SU-DHL-6 (cell line): ENCODE data around the gene COL18A1.

Experiments
- EZH2phosphoT487 ChIP-seq: fragments of 200-600 bp; sonication (generic), shearing (Covaris generic); conservative IDR thresholded peaks from 2 replicates; pipeline ENCODE4 v1.6.1; 2018; ENCODE audit warnings: mild to moderate bottlenecking, antibody characterized with exemption, low read length, moderate library complexity, mixed read lengths
- TF ChIP-seq, protein P1 (sequence below): fragments of 200-600 bp; sonication (generic); IDR thresholded peaks from one replicate; pipeline ENCODE4 v1.5.1; 2017; ENCODE audit warnings: antibody characterized with exemption, mild to moderate bottlenecking, low read length, moderate library complexity; ENCODE audit not compliant: insufficient read depth, poor library complexity, severe bottlenecking

DNA sequence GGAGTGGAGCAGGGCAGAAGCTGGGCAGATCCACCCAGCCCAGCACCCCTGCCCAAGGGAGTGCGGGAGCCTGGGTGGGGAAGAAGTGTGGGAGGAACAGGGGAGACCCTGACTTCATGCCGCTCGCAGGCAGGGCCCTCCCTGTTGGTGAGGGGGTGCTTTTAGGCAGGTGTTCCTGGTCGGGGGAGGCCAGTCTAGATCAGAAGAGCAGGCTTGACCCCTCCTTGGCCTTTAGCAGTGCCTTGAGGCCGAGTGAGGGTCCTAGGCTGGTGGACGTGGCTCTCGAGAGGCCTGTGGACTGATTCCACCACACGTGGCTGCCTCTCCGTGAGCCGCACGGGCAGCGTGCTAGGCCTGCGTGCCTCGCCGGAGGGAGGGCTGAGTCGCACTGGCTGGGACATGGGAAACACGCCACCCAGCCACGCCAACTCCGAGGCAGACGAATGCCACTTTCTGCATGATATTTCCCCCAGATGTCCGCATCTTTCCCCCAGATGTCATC is 19.4 kb upstream of the COL18A1 start:
- TF ChIP-seq EZH2phosphoT487: no peak
- TF ChIP-seq, protein P1, sequence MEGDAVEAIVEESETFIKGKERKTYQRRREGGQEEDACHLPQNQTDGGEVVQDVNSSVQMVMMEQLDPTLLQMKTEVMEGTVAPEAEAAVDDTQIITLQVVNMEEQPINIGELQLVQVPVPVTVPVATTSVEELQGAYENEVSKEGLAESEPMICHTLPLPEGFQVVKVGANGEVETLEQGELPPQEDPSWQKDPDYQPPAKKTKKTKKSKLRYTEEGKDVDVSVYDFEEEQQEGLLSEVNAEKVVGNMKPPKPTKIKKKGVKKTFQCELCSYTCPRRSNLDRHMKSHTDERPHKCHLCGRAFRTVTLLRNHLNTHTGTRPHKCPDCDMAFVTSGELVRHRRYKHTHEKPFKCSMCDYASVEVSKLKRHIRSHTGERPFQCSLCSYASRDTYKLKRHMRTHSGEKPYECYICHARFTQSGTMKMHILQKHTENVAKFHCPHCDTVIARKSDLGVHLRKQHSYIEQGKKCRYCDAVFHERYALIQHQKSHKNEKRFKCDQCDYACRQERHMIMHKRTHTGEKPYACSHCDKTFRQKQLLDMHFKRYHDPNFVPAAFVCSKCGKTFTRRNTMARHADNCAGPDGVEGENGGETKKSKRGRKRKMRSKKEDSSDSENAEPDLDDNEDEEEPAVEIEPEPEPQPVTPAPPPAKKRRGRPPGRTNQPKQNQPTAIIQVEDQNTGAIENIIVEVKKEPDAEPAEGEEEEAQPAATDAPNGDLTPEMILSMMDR: no peak
